Liver (tissue), 9 donors: ENCODE data around the gene MYO5C. TPM values are rescaled to one million over a fixed set of nuclear protein-coding genes. Genes with fewer than 3 reads are reported as not detected.
"Not testable (repeated sequence)": the region's sequence is repeated elsewhere in the genome, so short reads cannot be mapped to it uniquely, and the experiment has no call there.

Experiments used
- DNase-seq: peaks from one replicate; pipeline ENCODE4 v3.0.0-alpha.2; 2017; ENCODE audit warnings: low spot score
- H3K27ac ChIP-seq, 2 donors: one replicate each; pipeline ENCODE4 v1.7.0; 2013; ENCODE audit warnings: inconsistent platforms in 2 of 2, low read length in 2 of 2, control low read depth in 1 of 2, low read depth in 1 of 2, mild to moderate bottlenecking in 1 of 2
- H3K27me3 ChIP-seq, 4 donors: one replicate each; pipeline versions ENCODE4 v1.6.1 to v1.7.0; 2013; ENCODE audit warnings: low read length in 3 of 4, inconsistent platforms in 1 of 4, mild to moderate bottlenecking in 1 of 4, moderate library complexity in 1 of 4; ENCODE audit not compliant: control insufficient read depth in 4 of 4, insufficient read depth in 4 of 4
- H3K36me3 ChIP-seq, 4 donors: one replicate each; pipeline versions ENCODE4 v1.6.1 to v1.7.0; 2013; ENCODE audit warnings: low read length in 3 of 4, mild to moderate bottlenecking in 3 of 4, low read depth in 1 of 4, moderate library complexity in 1 of 4; ENCODE audit not compliant: control insufficient read depth in 4 of 4, insufficient read depth in 3 of 4
- H3K4me1 ChIP-seq, 4 donors: one replicate each; pipeline versions ENCODE4 v1.6.1 to v1.7.0; 2013; ENCODE audit warnings: low read length in 3 of 4, mild to moderate bottlenecking in 3 of 4, moderate library complexity in 1 of 4; ENCODE audit not compliant: control insufficient read depth in 4 of 4, insufficient read depth in 4 of 4
- H3K4me3 ChIP-seq, 3 donors: one replicate each; pipeline versions ENCODE4 v1.6.1 to v1.7.0; 2013; ENCODE audit warnings: low read length in 3 of 3, control low read depth in 1 of 3, low read depth in 1 of 3, mild to moderate bottlenecking in 1 of 3
- H3K9ac ChIP-seq, 2 donors: one replicate each; pipeline ENCODE4 v1.7.0; 2013; ENCODE audit warnings: low read length in 2 of 2, mild to moderate bottlenecking in 2 of 2, moderate library complexity in 2 of 2, control low read depth in 1 of 2, low read depth in 1 of 2
- H3K9me3 ChIP-seq, 4 donors: one replicate each; pipeline versions ENCODE4 v1.6.1 to v1.7.0; 2013; ENCODE audit warnings: low read length in 3 of 4; ENCODE audit not compliant: control insufficient read depth in 4 of 4
- GABPA ChIP-seq, 2 donors: IDR thresholded peaks in 1 of 2; conservative IDR thresholded peaks in 1 of 2; 2 replicates each; pipeline ENCODE4 v1.6.1; 2016; ENCODE audit warnings: antibody characterized with exemption in 2 of 2, mild to moderate bottlenecking in 1 of 2, moderate library complexity in 1 of 2
- JUND ChIP-seq, 2 donors: IDR thresholded peaks; 2 replicates each; pipeline ENCODE4 v1.6.1; 2016; ENCODE audit warnings: antibody characterized with exemption in 2 of 2
- NR2F2 ChIP-seq: IDR thresholded peaks from 2 replicates; pipeline ENCODE4 v1.6.1; 2016; ENCODE audit warnings: antibody characterized with exemption
- SP1 ChIP-seq: IDR thresholded peaks from 2 replicates; pipeline ENCODE4 v1.6.1; 2018; ENCODE audit warnings: antibody characterized with exemption, mild to moderate bottlenecking
- TAF1 ChIP-seq: conservative IDR thresholded peaks from 2 replicates; pipeline ENCODE4 v1.6.1; 2016; ENCODE audit warnings: antibody characterized with exemption, mild to moderate bottlenecking
- YY1 ChIP-seq: IDR thresholded peaks from 2 replicates; pipeline ENCODE4 v1.6.1; 2016; ENCODE audit warnings: antibody characterized with exemption, mild to moderate bottlenecking
- WGBS: extraction: QIAGEN DNeasy Blood & Tissue Kit; methylation state at CpG from one replicate; pipeline ENCODE4 v1.1.7; 2013; 5-methylcytosine and 5-hydroxymethylcytosine counted together
- polyA plus RNA-seq, 2 donors: library from polyadenylated mRNA; stranded (reverse) in 1 of 2; unstranded in 1 of 2; fragments of 200-250 nt in 1 of 2; fragments of >200 nt in 1 of 2; fragmentation: Nextera tagmentation in 1 of 2; extraction: Ambion mirVana in 1 of 2; gene quantifications; one replicate each; pipeline versions ENCODE4 v1.2.1 to v1.2.3, GENCODE V29; 2013 to 2015
- total RNA-seq, 2 donors: library from RNA; depleted of rRNA; stranded (reverse); fragments of >200 nt; gene quantifications; one replicate each; pipeline ENCODE4 v1.2.3, GENCODE V29; 2014
- TF ChIP-seq, protein P1 (sequence below): IDR thresholded peaks from 2 replicates; pipeline ENCODE4 v1.6.1; 2016; ENCODE audit warnings: antibody characterized with exemption
- TF ChIP-seq, protein P2 (sequence below): IDR thresholded peaks from 2 replicates; pipeline ENCODE4 v1.6.1; 2016; ENCODE audit warnings: antibody characterized with exemption, mild to moderate bottlenecking
- donor health status: healthy.
- donor health status: healthy.
- donor health status: healthy.
- donor health status: healthy.
- donor health status: healthy.

MYO5C gene
- total and polyA plus RNA-seq, 4 donors = 1.9 to 8.6 (median 3.0) TPM

DNA sequence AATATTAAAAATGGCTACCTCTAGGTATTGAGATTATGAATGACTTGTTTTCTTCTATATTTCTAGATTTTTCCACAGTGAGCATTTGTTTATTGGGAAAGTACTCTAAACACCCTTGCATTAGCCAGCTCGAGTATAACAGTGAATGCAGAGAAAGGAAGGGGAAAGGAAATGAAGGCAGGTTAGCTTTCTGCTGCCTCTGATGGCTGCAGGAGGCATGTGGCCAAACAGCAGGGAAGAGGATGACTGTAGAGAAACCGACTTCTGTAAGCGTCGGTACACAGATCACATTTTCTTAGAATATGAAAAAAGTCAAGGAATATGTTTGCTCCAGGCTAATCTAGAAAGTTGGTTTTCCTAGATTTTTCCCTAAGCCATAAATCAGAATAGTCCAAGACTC lies 124.2 kb downstream of the MYO5C start:
- no peak overlapping the region for H3K4me3 ChIP-seq
- no peaks in the 10 kb centered on the region for H3K36me3 ChIP-seq
- WGBS = 65% methylated on average over 4 of the region's 4 CpGs
- H3K9me3 ChIP-seq = no peaks in the 10 kb centered on the region
- no peak for DNase-seq
- no peak overlapping the region for H3K27ac ChIP-seq
- no peak overlapping the region for H3K9ac ChIP-seq
- TF ChIP-seq, protein P1, sequence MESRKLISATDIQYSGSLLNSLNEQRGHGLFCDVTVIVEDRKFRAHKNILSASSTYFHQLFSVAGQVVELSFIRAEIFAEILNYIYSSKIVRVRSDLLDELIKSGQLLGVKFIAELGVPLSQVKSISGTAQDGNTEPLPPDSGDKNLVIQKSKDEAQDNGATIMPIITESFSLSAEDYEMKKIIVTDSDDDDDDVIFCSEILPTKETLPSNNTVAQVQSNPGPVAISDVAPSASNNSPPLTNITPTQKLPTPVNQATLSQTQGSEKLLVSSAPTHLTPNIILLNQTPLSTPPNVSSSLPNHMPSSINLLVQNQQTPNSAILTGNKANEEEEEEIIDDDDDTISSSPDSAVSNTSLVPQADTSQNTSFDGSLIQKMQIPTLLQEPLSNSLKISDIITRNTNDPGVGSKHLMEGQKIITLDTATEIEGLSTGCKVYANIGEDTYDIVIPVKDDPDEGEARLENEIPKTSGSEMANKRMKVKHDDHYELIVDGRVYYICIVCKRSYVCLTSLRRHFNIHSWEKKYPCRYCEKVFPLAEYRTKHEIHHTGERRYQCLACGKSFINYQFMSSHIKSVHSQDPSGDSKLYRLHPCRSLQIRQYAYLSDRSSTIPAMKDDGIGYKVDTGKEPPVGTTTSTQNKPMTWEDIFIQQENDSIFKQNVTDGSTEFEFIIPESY = no peak
- TF ChIP-seq GABPA (IDR thresholded peaks at IDR 0.05 in 1 of 2, conservative IDR thresholded peaks at IDR 0.05 in 1 of 2) (no peak), NR2F2 (no peak), TAF1 (no peak)
- no peaks in the 10 kb centered on the region for H3K4me1 ChIP-seq
- no peaks in the 10 kb centered on the region for H3K27me3 ChIP-seq

DNA sequence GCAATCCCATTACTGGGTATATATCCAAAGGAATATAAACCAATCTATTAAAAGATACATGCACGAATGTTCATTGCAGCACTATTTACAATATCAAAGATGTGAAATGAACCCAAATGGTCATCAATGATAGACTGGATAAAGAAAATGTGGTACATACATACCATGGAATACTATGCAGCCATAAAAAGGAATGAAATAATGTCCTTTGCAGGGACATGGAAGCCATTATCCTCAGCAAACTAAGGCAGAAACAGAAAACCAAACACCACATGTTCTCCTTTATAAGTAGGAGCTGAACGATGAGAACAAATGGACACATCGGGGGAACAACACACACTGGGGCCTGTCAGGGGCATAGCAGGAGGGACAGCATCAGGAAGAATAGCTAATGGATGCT lies 125.4 kb downstream of the MYO5C start:
- not testable (repeated sequence) for H3K9ac ChIP-seq, H3K27me3 ChIP-seq
- 97% methylated on average over 3 of the region's 3 CpGs for WGBS

DNA sequence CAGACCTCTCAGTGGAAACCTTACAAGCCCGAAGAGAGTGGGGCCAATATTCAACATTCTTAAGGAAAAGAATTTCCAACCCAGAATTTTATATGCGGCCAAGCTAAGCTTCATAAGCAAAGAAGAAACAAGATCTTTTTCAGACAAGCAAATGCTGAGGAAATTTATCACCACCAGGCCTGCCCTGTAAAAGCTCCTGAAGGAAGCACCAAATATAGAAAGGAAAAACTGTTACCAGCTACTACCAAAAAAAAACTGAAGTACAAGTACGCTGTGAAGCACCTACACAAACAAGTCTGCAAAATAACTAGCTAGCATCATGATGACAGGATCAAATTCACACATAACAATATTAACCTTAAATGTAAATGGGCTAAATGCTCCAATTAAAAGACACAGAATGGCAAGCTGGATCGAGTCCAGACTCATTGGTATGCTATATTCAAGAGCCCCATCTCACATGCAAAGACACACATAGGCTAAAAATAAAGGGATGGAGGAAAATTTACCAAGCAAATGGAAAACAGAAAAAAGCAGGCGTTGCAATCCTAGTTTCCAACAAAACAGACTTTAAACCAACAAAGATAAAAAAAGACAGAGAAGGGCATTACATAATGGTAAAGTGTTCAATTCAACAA lies 130.0 kb downstream of the MYO5C start:
- H3K9ac ChIP-seq, H3K27me3 ChIP-seq, H3K4me1 ChIP-seq, H3K36me3 ChIP-seq, H3K27ac ChIP-seq, DNase-seq, H3K4me3 ChIP-seq, H3K9me3 ChIP-seq: not testable (repeated sequence)
- 92% methylated on average over 5 of the region's 5 CpGs for WGBS

More for the DNA sequence above, 125.4 kb downstream of the MYO5C start:
- H3K4me3 ChIP-seq, H3K9me3 ChIP-seq, H3K36me3 ChIP-seq, H3K27ac ChIP-seq, DNase-seq, H3K4me1 ChIP-seq: not testable (repeated sequence)

DNA sequence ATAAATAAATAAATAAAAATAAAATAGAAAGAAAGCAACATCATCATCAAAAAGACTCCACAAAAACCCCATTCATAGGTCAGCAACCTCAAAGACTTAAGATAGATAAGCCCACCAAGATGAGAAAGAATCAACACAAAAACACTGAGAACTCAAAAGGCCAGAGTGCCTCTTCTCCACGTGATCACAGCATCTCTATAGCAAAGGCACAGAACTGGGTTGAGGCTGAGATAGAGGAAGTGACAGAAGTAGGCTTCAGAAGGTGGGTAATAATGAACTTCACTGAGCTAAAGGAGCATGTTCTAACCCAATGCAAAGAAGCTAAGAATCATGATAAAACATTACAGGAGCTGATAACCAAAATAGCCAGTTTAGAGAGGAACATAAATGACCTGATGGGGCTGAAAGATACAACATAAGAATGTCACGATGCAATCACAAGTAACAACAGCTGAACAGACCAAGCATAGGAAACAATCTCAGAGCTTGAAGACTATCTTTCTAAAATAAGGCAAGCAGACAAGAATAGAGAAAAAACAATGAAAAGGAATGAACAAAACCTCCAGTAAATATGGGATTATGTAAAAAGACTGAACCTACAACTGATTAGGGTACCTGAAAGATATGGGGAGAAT lies 130.9 kb downstream of the MYO5C start:
- TF ChIP-seq SP1 (no peak), YY1 (no peak), TAF1 (no peak), JUND (IDR thresholded peaks at IDR 0.05) (no peak), GABPA (IDR thresholded peaks at IDR 0.05 in 1 of 2, conservative IDR thresholded peaks at IDR 0.05 in 1 of 2) (no peak)
- TF ChIP-seq, protein P2, sequence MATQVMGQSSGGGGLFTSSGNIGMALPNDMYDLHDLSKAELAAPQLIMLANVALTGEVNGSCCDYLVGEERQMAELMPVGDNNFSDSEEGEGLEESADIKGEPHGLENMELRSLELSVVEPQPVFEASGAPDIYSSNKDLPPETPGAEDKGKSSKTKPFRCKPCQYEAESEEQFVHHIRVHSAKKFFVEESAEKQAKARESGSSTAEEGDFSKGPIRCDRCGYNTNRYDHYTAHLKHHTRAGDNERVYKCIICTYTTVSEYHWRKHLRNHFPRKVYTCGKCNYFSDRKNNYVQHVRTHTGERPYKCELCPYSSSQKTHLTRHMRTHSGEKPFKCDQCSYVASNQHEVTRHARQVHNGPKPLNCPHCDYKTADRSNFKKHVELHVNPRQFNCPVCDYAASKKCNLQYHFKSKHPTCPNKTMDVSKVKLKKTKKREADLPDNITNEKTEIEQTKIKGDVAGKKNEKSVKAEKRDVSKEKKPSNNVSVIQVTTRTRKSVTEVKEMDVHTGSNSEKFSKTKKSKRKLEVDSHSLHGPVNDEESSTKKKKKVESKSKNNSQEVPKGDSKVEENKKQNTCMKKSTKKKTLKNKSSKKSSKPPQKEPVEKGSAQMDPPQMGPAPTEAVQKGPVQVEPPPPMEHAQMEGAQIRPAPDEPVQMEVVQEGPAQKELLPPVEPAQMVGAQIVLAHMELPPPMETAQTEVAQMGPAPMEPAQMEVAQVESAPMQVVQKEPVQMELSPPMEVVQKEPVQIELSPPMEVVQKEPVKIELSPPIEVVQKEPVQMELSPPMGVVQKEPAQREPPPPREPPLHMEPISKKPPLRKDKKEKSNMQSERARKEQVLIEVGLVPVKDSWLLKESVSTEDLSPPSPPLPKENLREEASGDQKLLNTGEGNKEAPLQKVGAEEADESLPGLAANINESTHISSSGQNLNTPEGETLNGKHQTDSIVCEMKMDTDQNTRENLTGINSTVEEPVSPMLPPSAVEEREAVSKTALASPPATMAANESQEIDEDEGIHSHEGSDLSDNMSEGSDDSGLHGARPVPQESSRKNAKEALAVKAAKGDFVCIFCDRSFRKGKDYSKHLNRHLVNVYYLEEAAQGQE = no peak
- TF ChIP-seq, protein P1 = no peak
- H3K9me3 ChIP-seq = no peaks in the 10 kb centered on the region
- no peak for DNase-seq
- H3K27ac ChIP-seq = no peak overlapping the region
- H3K36me3 ChIP-seq = no peaks in the 10 kb centered on the region
- no peak overlapping the region for H3K9ac ChIP-seq
- no peak overlapping the region for H3K4me3 ChIP-seq
- 90% methylated on average over 2 of the region's 2 CpGs for WGBS
- H3K27me3 ChIP-seq = no peaks in the 10 kb centered on the region
- H3K4me1 ChIP-seq = no peaks in the 10 kb centered on the region
